ES-I3 (cell line): ENCODE measurements around the gene BICD1.

Source experiments
- H3K36me3 ChIP-seq: 2 replicates; pipeline ENCODE4 v1.6.1; 2013; ENCODE audit warnings: mild to moderate bottlenecking, low read length, control low read depth, moderate library complexity; ENCODE audit not compliant: insufficient read depth
- H3K4me1 ChIP-seq: 2 replicates; pipeline ENCODE4 v1.6.1; 2013; ENCODE audit warnings: mild to moderate bottlenecking, control low read depth, low read length; ENCODE audit not compliant: insufficient read depth
- H3K9ac ChIP-seq: 2 replicates; pipeline ENCODE4 v1.6.1; 2013; ENCODE audit warnings: low read depth, mild to moderate bottlenecking, low read length, moderate library complexity
- H3K9me3 ChIP-seq: 2 replicates; pipeline ENCODE4 v1.6.1; 2013; ENCODE audit warnings: mild to moderate bottlenecking, low read length, moderate library complexity; ENCODE audit not compliant: control insufficient read depth, insufficient read depth

The BICD1 gene

DNA sequence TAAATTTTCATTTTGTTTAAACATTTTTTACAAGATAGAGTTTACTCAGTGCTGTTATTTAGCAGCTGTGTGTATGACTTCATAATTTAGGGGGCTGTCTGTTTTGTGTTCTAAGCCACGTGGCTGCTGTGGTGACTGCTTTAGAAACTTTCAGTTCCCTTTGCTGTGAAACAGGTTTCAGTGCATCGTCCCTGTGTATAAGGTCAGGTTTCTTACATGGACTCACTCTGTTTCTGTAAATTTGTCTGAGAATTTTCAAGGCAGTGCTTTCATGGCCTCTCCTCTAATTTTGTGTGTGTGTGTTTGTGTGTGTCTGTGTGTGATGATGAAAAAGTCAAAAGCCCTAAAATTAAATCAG, 32.4 kb downstream of the BICD1 start:
- Histone ChIP-seq H3K9ac (peak overlapping the region; percentile 49), H3K36me3 (no peaks in the 10 kb centered on the region; the same call in 1 of the 2 replicates), H3K9me3 (no peaks in the 10 kb centered on the region), H3K4me1 (peaks cover 33% of the 10 kb centered on the region)

DNA sequence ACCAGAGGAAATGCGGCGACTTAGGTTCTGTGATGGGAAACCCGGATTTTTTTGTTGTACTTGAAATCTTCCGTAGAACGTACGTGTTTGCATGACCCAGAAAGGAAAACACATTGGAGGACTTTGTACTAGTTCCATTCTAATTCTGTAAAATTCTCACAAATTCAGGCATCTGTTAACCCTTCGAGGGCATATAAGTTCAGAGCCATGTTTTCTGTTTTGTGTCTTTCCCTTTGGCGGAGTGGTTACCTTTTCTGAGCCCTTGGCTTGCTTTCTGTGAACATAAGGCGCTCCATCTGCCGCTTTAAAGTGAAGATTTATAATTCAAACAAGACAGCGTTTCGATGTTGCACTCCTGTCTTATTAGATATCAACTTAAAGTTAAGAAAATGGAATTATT, 34.2 kb downstream of the BICD1 start:
- H3K36me3 ChIP-seq = no peaks in the 10 kb centered on the region; the same call in 1 of the 2 replicates
- H3K9ac ChIP-seq = no peak overlapping the region
- peaks cover 25% of the 10 kb centered on the region for H3K4me1 ChIP-seq
- no peaks in the 10 kb centered on the region for H3K9me3 ChIP-seq

DNA sequence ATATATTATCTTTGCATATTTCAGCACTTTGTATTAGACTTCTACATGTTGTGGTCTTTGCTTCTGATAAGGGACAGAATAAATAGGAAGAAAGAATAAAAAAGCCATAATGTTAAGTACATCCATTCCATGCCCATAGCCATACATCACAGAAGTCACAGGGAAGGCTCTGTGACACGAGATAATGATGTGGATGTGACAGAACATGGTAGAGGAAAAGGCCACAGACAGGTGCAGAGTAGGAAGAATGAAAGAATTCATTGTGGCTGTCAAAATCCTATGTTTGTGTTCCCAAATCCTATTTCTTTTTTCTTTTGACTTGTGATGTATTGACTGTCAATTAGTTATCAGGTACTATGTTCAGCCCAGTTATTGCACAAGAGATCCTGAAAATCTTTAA, 38.4 kb downstream of the BICD1 start:
- no peak overlapping the region for H3K9ac ChIP-seq
- H3K36me3 ChIP-seq = peaks cover 3% of the 10 kb centered on the region; the same call in 1 of the 2 replicates
- peaks cover 15% of the 10 kb centered on the region for H3K4me1 ChIP-seq
- no peaks in the 10 kb centered on the region for H3K9me3 ChIP-seq

DNA sequence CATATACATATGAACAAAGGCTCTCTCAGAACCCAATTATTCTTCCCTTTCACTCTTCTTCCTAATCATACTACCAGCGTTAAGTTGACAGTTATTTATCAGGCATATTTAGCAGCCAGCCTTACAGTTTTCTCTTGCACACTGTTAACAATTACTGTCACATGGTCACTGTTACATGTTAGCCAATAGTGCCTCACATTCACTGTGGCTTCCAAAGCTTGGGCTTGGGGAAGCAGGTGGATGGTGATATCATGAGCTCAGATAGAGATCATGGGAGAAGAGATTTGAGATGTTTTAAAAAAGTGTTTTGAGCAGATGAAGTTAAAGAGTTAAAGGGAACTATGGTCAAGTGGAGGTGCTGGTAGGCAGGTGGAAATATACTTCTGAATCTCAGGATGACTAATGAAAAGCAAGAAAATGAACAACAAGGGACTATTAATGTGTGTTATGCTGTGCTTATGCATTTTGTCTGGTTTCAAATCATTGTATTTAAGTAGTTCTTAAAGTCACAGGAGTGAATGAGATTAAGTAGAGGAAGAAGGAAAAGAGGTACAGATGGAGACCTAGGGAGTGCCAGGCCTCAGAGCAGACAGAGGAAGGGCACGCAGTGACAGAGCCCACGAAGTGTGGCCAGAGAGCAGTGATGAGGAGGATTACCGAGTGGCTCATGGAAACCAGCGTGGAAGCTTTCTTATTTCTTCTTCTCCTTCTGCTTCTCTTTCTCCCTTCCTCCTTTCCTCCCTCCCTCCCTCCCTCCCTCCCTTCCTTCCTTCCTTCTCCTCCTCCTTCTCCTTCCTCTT, 39.6 kb downstream of the BICD1 start:
- H3K9me3 ChIP-seq = no peaks in the 10 kb centered on the region
- H3K36me3 ChIP-seq = peaks cover 3% of the 10 kb centered on the region; the same call in 1 of the 2 replicates
- peaks cover 7% of the 10 kb centered on the region; the same call in 1 of the 2 replicates for H3K4me1 ChIP-seq
- H3K9ac ChIP-seq = no peak overlapping the region

DNA sequence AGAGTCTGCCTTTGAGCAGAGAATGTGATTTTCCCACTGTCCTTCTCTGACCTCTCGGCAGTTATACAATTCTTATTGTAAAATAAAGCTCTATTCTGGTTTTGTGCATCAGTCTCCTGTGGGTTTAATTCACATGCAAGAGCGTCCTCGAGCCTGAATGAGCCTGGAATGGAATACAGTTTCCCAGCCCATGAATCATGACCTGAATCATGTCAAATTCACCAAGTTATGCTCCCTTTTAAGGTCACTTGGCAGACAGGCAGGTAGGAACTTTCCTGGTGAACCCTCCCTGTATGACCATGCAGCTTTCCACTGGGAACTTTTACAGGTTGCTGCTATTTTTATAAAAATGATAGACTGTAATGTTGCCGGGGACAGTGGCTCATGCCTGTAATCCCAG, 41.7 kb downstream of the BICD1 start:
- no peaks in the 10 kb centered on the region for H3K9me3 ChIP-seq
- peaks cover 3% of the 10 kb centered on the region; the same call in 1 of the 2 replicates for H3K36me3 ChIP-seq
- no peak overlapping the region for H3K9ac ChIP-seq
- H3K4me1 ChIP-seq = no peaks in the 10 kb centered on the region; the same call in 1 of the 2 replicates

DNA sequence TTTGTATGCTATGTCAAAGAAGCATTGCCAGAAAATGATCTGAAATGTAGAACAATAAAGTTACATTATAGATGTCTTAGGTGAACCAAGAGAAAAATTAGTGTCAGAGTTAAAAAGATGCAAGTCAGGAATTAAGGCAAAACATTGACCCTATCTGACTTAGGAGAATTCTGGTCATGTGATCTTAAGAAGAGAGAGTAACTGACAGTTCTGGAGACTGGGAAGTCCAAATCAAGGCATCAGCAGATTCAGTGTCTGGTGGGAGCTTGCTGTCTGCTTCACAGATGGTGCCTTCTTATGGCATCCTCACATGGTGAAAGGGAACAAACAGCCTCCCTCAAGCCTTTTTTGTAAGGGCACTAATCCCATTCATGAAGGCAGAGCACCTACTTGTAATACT, 42.8 kb downstream of the BICD1 start:
- Histone ChIP-seq H3K4me1 (peaks cover 6% of the 10 kb centered on the region; the same call in 1 of the 2 replicates), H3K9me3 (no peaks in the 10 kb centered on the region), H3K36me3 (peaks cover 3% of the 10 kb centered on the region; the same call in 1 of the 2 replicates), H3K9ac (no peak overlapping the region)

DNA sequence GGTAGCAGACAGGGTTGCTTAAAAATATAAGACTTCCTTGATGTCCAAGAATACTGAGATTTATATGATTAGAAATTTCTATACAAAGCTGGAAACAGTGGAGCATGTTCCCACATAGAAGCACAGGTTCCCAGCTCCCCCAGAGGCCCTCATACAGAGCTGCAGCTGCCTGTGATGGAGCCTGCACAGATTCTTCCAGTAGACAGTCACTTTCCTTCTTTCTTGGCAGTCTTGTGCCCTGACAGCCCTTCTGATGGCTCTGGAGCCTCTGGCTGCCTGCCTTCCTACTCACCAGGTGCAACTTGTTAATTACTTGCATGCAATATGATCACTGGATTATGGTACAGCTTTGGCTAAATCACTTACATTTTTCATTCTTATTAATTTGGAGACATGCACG, 44.4 kb downstream of the BICD1 start:
- Histone ChIP-seq H3K9me3 (no peaks in the 10 kb centered on the region), H3K36me3 (peaks cover 3% of the 10 kb centered on the region; the same call in 1 of the 2 replicates), H3K9ac (no peak overlapping the region), H3K4me1 (peaks cover 16% of the 10 kb centered on the region; the same call in 1 of the 2 replicates)

DNA sequence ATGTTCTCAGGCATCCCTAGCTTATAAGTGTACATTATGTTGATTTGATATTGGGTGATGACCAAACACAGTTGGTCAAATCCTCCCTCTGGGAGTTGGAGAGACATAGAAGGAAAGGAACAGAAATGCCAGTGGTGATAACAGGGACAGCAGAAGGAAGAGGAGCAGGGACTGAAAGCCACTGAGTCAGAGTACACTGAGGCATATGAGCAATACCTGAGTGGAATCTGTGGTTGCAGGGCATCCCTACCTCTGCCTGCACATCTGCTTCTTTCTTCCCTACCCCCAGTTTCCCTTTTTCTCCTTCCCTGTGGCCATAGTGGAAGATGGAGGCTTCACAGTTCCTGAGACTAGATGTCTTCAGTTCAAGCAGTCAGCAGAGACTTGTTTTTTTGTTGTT, 44.9 kb downstream of the BICD1 start:
- no peak overlapping the region for H3K9ac ChIP-seq
- no peaks in the 10 kb centered on the region for H3K9me3 ChIP-seq
- H3K4me1 ChIP-seq = peaks cover 16% of the 10 kb centered on the region; the same call in 1 of the 2 replicates
- peaks cover 3% of the 10 kb centered on the region; the same call in 1 of the 2 replicates for H3K36me3 ChIP-seq

DNA sequence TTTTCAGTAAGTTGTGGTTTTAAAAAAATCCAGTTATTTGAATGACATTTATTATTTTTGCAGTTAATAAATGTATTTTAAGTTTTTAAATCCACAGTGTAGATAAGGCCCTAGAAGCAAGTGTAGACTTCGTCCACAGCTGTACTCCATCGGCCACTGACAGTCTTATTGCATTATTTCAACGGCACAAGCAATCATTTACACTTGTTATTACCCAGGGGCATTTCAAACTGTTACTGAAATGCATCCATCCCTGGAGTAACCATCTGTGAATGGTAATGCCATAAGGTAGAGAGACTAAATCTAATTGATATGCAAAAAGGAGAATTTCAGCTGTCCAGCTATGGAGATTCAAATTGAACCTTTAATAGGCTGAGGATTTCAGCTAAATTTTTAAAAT, 48.4 kb downstream of the BICD1 start:
- no peaks in the 10 kb centered on the region; the same call in 1 of the 2 replicates for H3K36me3 ChIP-seq
- no peak overlapping the region for H3K9ac ChIP-seq
- H3K9me3 ChIP-seq = no peaks in the 10 kb centered on the region
- H3K4me1 ChIP-seq = peaks cover 19% of the 10 kb centered on the region; the same call in 1 of the 2 replicates

DNA sequence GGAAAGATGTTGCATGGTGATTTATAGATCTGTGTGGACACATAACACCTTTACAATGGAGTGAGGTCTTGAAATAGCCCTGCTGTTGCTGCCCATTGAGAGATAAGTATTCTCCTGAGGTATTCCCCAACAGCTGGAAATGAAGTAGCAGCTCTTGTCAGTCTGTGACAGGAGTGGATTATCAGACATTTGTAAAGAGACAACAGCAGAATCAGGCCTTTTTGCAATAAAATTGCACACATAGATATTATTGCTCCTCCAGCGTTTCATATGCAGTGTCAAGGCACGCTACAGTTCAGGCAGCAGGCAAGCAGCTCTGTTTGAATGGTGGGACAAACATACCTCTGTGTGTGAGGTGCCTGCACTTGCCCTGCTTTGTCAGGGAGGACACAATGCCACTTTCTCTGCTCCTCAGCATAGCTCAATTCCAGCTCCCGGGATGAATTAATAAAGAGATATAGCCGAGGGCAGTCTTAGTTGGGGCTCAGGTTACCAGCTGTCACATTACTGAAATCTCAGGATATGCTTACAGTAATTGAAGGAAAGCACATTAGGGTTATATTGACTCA, 49.4 kb downstream of the BICD1 start:
- H3K9ac ChIP-seq = no peak overlapping the region
- H3K9me3 ChIP-seq = no peaks in the 10 kb centered on the region
- H3K36me3 ChIP-seq = no peaks in the 10 kb centered on the region; the same call in 1 of the 2 replicates
- peaks cover 19% of the 10 kb centered on the region; the same call in 1 of the 2 replicates for H3K4me1 ChIP-seq

DNA sequence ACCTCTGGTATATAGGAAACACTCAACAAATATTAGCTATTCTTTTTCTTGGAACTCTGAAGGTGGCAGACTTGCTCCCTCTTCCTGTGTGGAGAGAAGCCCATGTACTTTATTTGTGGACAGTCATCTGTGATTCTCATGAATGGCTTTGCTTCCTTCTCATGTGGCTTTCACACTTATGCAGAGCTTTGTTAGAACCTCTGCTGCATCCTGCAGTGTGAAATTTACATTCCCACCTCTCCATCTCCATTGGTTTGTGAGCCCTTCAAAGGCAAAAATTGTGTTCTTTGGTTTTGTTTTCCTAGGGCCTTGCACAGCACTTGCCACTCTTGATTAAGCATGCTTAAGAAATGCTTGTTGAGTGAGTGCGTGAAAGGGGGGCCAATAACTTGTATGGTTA, 51.9 kb downstream of the BICD1 start:
- H3K9ac ChIP-seq = no peak overlapping the region
- H3K36me3 ChIP-seq = no peaks in the 10 kb centered on the region; the same call in none of the 2 replicates
- H3K9me3 ChIP-seq = no peaks in the 10 kb centered on the region
- peaks cover 19% of the 10 kb centered on the region; the same call in 1 of the 2 replicates for H3K4me1 ChIP-seq

DNA sequence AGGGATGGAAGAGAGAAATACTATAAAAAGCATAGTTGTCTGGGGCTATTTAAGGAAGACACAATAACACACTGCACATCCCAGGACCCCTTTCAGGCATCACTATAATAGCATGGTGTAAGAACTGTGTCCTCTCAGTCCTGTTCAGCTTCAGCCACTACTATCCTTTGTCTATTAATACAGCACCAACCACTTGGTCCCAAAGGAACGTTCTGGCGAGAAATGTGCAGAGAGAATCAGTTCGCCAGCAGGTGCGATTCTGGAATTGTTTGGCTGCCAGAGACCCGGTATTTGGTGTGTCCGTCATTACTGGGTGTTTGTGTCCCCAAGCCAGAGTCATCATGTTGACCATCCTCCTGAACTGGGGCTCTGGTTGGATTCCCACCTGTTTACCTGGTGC, 52.7 kb downstream of the BICD1 start:
- Histone ChIP-seq H3K9ac (no peak overlapping the region), H3K9me3 (no peaks in the 10 kb centered on the region), H3K36me3 (no peaks in the 10 kb centered on the region; the same call in none of the 2 replicates), H3K4me1 (peaks cover 15% of the 10 kb centered on the region; the same call in 1 of the 2 replicates)

DNA sequence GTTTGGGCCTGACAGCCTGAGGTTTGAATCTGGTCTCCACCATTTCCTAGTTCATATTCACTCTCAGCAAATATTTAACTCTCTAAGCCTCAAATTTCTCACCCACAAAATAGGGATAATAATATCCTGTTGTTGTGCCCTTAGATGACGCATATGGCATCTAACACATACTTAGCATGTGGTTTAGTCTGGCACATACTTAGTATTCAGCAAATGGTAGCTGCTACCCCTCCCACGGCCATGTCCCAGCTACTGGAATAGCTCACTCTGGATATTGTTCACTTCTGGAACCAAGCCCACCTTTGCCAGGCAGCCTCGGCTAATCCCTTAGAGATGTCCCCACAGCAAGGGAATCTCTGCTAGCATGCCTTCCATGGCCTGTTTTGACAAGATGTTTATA, 53.3 kb downstream of the BICD1 start:
- H3K36me3 ChIP-seq = no peaks in the 10 kb centered on the region; the same call in none of the 2 replicates
- peaks cover 11% of the 10 kb centered on the region; the same call in 1 of the 2 replicates for H3K4me1 ChIP-seq
- no peaks in the 10 kb centered on the region for H3K9me3 ChIP-seq
- H3K9ac ChIP-seq = no peak overlapping the region

DNA sequence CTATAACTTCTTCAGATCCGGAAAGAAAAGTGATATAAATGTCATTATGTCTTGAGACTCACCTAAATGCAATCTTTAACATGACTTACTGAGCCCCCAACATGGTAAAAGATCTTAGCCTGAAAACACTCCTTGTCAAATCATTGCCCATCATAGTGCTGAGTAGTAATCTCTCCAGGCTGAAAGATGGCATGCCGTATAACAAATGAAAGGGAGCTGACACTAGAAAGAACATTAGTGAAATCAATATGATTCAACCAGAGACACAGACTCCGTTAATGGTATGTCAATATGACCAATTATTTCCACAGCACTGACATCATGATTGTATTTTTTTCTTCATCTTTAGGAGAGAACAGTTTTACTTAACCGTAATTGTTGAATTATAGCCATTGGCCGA, 54.4 kb downstream of the BICD1 start:
- Histone ChIP-seq H3K9me3 (no peaks in the 10 kb centered on the region), H3K9ac (no peak overlapping the region), H3K36me3 (no peaks in the 10 kb centered on the region; the same call in none of the 2 replicates), H3K4me1 (peaks cover 4% of the 10 kb centered on the region; the same call in 1 of the 2 replicates)

DNA sequence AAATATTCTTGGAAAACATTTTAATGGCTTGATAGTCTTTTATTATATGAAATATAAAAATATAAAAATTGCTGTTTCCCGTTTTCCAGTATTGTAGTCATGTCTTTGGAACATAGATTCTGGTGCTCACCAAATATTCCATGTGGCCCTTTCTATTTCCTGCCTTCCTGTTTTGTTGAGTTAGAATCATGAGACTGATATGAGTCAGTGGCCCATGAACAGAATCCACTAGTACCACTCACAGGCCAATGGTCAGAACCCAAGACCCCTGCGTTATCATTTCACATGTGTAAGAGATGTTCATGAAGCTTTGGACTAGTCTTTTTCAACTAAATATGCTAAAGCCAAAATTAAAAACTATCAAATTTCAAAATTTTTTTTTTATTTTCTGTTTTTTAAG, 56.9 kb downstream of the BICD1 start:
- Histone ChIP-seq H3K9ac (no peak overlapping the region), H3K9me3 (no peaks in the 10 kb centered on the region), H3K4me1 (no peaks in the 10 kb centered on the region), H3K36me3 (no peaks in the 10 kb centered on the region; the same call in none of the 2 replicates)
